ENCODE measurements around the gene HORMAD2. TPM values are rescaled to one million over a fixed set of nuclear protein-coding genes. Genes with fewer than 3 reads are reported as not detected.

Gene HORMAD2
- polyA plus RNA-seq, 1 donor, result not detected

GRCh38 chr22:30217698-30218560 lies 137.7 kb downstream of the HORMAD2 start:
- Histone ChIP-seq H3K4me3 (ENCODE audit: low read length) (no peak overlapping the region), H3K27ac (ENCODE audit: low read length) (peak overlapping the region; percentile 91), H3K9me3 (ENCODE audit: control insufficient read depth, low read depth, low read length) (no peaks in the 10 kb centered on the region), H3K36me3 (ENCODE audit: control insufficient read depth, insufficient read depth, low read length) (no peaks in the 10 kb centered on the region), H3K27me3 (ENCODE audit: control insufficient read depth, insufficient read depth, low read length) (no peaks in the 10 kb centered on the region), H3K4me1 (ENCODE audit: control insufficient read depth, insufficient read depth, low read length) (peaks cover 27% of the 10 kb centered on the region)
- DNase-seq, result peak; percentile 73 to 89
- WGBS (ENCODE audit: insufficient coverage, low lambda C conversion rate), result no CpG with 5 or more reads among the region's 23 CpGs

- Histone ChIP-seq H3K9me3 (ENCODE audit: control insufficient read depth, low read depth, low read length) (no peaks in the 10 kb centered on the region), H3K27ac (ENCODE audit: low read length) (peak overlapping the region; percentile 91), H3K27me3 (ENCODE audit: control insufficient read depth, insufficient read depth, low read length) (no peaks in the 10 kb centered on the region), H3K4me1 (ENCODE audit: control insufficient read depth, insufficient read depth, low read length) (peaks cover 20% of the 10 kb centered on the region), H3K4me3 (ENCODE audit: low read length) (no peak overlapping the region), H3K36me3 (ENCODE audit: control insufficient read depth, insufficient read depth, low read length) (no peaks in the 10 kb centered on the region)
- DNase-seq, result peak; percentile 54 to 63
- WGBS (ENCODE audit: insufficient coverage, low lambda C conversion rate), result 76% methylated on average over 3 of the region's 8 CpGs
Observed at GRCh38 chr22:30219049-30219654, 138.9 kb downstream of the HORMAD2 start.

- no peak overlapping the region for H3K4me3 ChIP-seq (ENCODE audit: low read length)
- DNase-seq, result no peak
- H3K36me3 ChIP-seq (ENCODE audit: control insufficient read depth, insufficient read depth, low read length), result no peaks in the 10 kb centered on the region
- H3K27me3 ChIP-seq (ENCODE audit: control insufficient read depth, insufficient read depth, low read length), result no peaks in the 10 kb centered on the region
- no peak overlapping the region for H3K27ac ChIP-seq (ENCODE audit: low read length)
- H3K4me1 ChIP-seq (ENCODE audit: control insufficient read depth, insufficient read depth, low read length), result peaks cover 20% of the 10 kb centered on the region
- no peaks in the 10 kb centered on the region for H3K9me3 ChIP-seq (ENCODE audit: control insufficient read depth, low read depth, low read length)
Observed at GRCh38 chr22:30219668-30220278, 139.5 kb downstream of the HORMAD2 start.

GRCh38 chr22:30220338-30221012 lies 140.2 kb downstream of the HORMAD2 start:
- Histone ChIP-seq H3K36me3 (ENCODE audit: control insufficient read depth, insufficient read depth, low read length) (no peaks in the 10 kb centered on the region), H3K27ac (ENCODE audit: low read length) (no peak overlapping the region), H3K9me3 (ENCODE audit: control insufficient read depth, low read depth, low read length) (no peaks in the 10 kb centered on the region), H3K27me3 (ENCODE audit: control insufficient read depth, insufficient read depth, low read length) (peaks cover 4% of the 10 kb centered on the region), H3K4me1 (ENCODE audit: control insufficient read depth, insufficient read depth, low read length) (peaks cover 20% of the 10 kb centered on the region), H3K4me3 (ENCODE audit: low read length) (no peak overlapping the region)
- WGBS (ENCODE audit: insufficient coverage, low lambda C conversion rate), result no CpG with 5 or more reads among the region's 7 CpGs
- DNase-seq, result no peak

- no peak overlapping the region for H3K27ac ChIP-seq (ENCODE audit: low read length)
- DNase-seq, result no peak
- no peaks in the 10 kb centered on the region for H3K9me3 ChIP-seq (ENCODE audit: control insufficient read depth, low read depth, low read length)
- H3K4me1 ChIP-seq (ENCODE audit: control insufficient read depth, insufficient read depth, low read length), result peaks cover 20% of the 10 kb centered on the region
- no peak overlapping the region for H3K4me3 ChIP-seq (ENCODE audit: low read length)
- no peaks in the 10 kb centered on the region for H3K36me3 ChIP-seq (ENCODE audit: control insufficient read depth, insufficient read depth, low read length)
- no CpG with 5 or more reads among the region's 26 CpGs for WGBS (ENCODE audit: insufficient coverage, low lambda C conversion rate)
- H3K27me3 ChIP-seq (ENCODE audit: control insufficient read depth, insufficient read depth, low read length), result peaks cover 4% of the 10 kb centered on the region
Observed at GRCh38 chr22:30221121-30221992, 141.1 kb downstream of the HORMAD2 start.

GRCh38 chr22:30222321-30222720 lies 142.1 kb downstream of the HORMAD2 start:
- Histone ChIP-seq H3K36me3 (ENCODE audit: control insufficient read depth, insufficient read depth, low read length) (no peaks in the 10 kb centered on the region), H3K4me1 (ENCODE audit: control insufficient read depth, insufficient read depth, low read length) (peaks cover 14% of the 10 kb centered on the region)
- WGBS (ENCODE audit: insufficient coverage, low lambda C conversion rate), result 100% methylated on average over 1 of the region's 4 CpGs

GRCh38 chr22:30223303-30223702 lies 143.0 kb downstream of the HORMAD2 start:
- Histone ChIP-seq H3K36me3 (ENCODE audit: control insufficient read depth, insufficient read depth, low read length) (no peaks in the 10 kb centered on the region), H3K4me1 (ENCODE audit: control insufficient read depth, insufficient read depth, low read length) (peaks cover 5% of the 10 kb centered on the region), H3K4me3 (ENCODE audit: low read length) (no peak overlapping the region), H3K27me3 (ENCODE audit: control insufficient read depth, insufficient read depth, low read length) (peaks cover 4% of the 10 kb centered on the region), H3K9me3 (ENCODE audit: control insufficient read depth, low read depth, low read length) (no peaks in the 10 kb centered on the region), H3K27ac (ENCODE audit: low read length) (no peak overlapping the region)
- no CpG with 5 or more reads among the region's 15 CpGs for WGBS (ENCODE audit: insufficient coverage, low lambda C conversion rate)
- DNase-seq, result no peak

More at GRCh38 chr22:30222321-30222720, 142.1 kb downstream of the HORMAD2 start:
- peaks cover 4% of the 10 kb centered on the region for H3K27me3 ChIP-seq (ENCODE audit: control insufficient read depth, insufficient read depth, low read length)
- H3K9me3 ChIP-seq (ENCODE audit: control insufficient read depth, low read depth, low read length), result no peaks in the 10 kb centered on the region
- no peak overlapping the region for H3K4me3 ChIP-seq (ENCODE audit: low read length)
- H3K27ac ChIP-seq (ENCODE audit: low read length), result no peak overlapping the region
- no peak for DNase-seq

- Histone ChIP-seq H3K4me3 (ENCODE audit: low read length) (no peak overlapping the region), H3K9me3 (ENCODE audit: control insufficient read depth, low read depth, low read length) (no peaks in the 10 kb centered on the region), H3K27ac (ENCODE audit: low read length) (no peak overlapping the region), H3K36me3 (ENCODE audit: control insufficient read depth, insufficient read depth, low read length) (no peaks in the 10 kb centered on the region), H3K27me3 (ENCODE audit: control insufficient read depth, insufficient read depth, low read length) (peaks cover 4% of the 10 kb centered on the region), H3K4me1 (ENCODE audit: control insufficient read depth, insufficient read depth, low read length) (no peaks in the 10 kb centered on the region)
- no CpG with 5 or more reads among the region's 11 CpGs for WGBS (ENCODE audit: insufficient coverage, low lambda C conversion rate)
- no peak for DNase-seq
Observed at GRCh38 chr22:30224161-30224857, 144.0 kb downstream of the HORMAD2 start.

GRCh38 chr22:30225220-30225927 lies 145.1 kb downstream of the HORMAD2 start:
- no peak for DNase-seq
- no CpG with 5 or more reads among the region's 7 CpGs for WGBS (ENCODE audit: insufficient coverage, low lambda C conversion rate)
- Histone ChIP-seq H3K9me3 (ENCODE audit: control insufficient read depth, low read depth, low read length) (no peaks in the 10 kb centered on the region), H3K27ac (ENCODE audit: low read length) (no peak overlapping the region), H3K36me3 (ENCODE audit: control insufficient read depth, insufficient read depth, low read length) (no peaks in the 10 kb centered on the region), H3K4me3 (ENCODE audit: low read length) (no peak overlapping the region), H3K4me1 (ENCODE audit: control insufficient read depth, insufficient read depth, low read length) (no peaks in the 10 kb centered on the region), H3K27me3 (ENCODE audit: control insufficient read depth, insufficient read depth, low read length) (peaks cover 4% of the 10 kb centered on the region)
